Tibial artery (tissue), 4 donors: Measurements from ENCODE around the gene BRF1.

Source experiments
- DNase-seq, 2 donors: peaks; one replicate each; pipeline ENCODE4 v3.0.0-alpha.2; 2019
- H3K27ac ChIP-seq, 2 donors: fragments of 200-600 bp; sonication (generic) in 1 of 2; 1 replicate in 1 of 2; 2 replicates in 1 of 2; pipeline ENCODE4 v1.5.1; 2018 to 2019; ENCODE audit warnings: mild to moderate bottlenecking in 1 of 2
- H3K27me3 ChIP-seq, 2 donors: fragments of 200-600 bp; sonication (generic) in 1 of 2; one replicate each; pipeline versions ENCODE4 v1.5.1 to v1.6.0; 2016 to 2019
- H3K36me3 ChIP-seq, 3 donors: fragments of 200-600 bp; sonication (generic) in 2 of 3; one replicate each; pipeline ENCODE4 v1.5.1; 2016 to 2019; ENCODE audit warnings: mild to moderate bottlenecking in 2 of 3
- H3K4me1 ChIP-seq, 4 donors: fragments of 200-600 bp; sonication (generic) in 2 of 4; 1 replicate in 3 of 4; 2 replicates in 1 of 4; pipeline ENCODE4 v1.5.1; 2016 to 2019
- H3K4me3 ChIP-seq, 2 donors: fragments of 200-600 bp; sonication (generic) in 1 of 2; 1 replicate in 1 of 2; 2 replicates in 1 of 2; pipeline ENCODE4 v1.5.1; 2018 to 2019; ENCODE audit warnings: mild to moderate bottlenecking in 2 of 2
- H3K9me3 ChIP-seq, 3 donors: fragments of 200-600 bp; sonication (generic) in 1 of 3; one replicate each; pipeline ENCODE4 v1.5.1; 2016 to 2019
- CTCF ChIP-seq, 2 experiments: fragments of 200-600 bp in 1 of 2; fragments of 450-650 bp in 1 of 2; IDR thresholded peaks; one replicate each; pipeline ENCODE4 v1.5.1; 2017 to 2019; ENCODE audit warnings: antibody characterized with exemption in 2 of 2, mild to moderate bottlenecking in 1 of 2, moderate library complexity in 1 of 2
- intact Hi-C: fragments of 100-400 bp; cut with DNase I; formaldehyde crosslinking; loops from one replicate; pipeline ENCODE4 v1.15.0; 2023; ENCODE audit warnings: low total_unique reads

BRF1 gene

GRCh38 chr14:105334383-105335230 lies 33.8 kb upstream of the BRF1 start:
- peaks cover 0 to 39% (median 18%) of the 10 kb centered on the region in 4 donors for H3K4me1 ChIP-seq
- TF ChIP-seq CTCF (IDR thresholded peaks at IDR 0.05), result no peak
- H3K36me3 ChIP-seq, result no peaks in the 10 kb centered on the region
- H3K9me3 ChIP-seq, result no peaks in the 10 kb centered on the region
- H3K4me3 ChIP-seq, result no peak overlapping the region
- H3K27ac ChIP-seq, result no peak overlapping the region
- DNase-seq, result no peak
- H3K27me3 ChIP-seq, result no peaks in the 10 kb centered on the region
- intact Hi-C loops, result no loop called here

DNA sequence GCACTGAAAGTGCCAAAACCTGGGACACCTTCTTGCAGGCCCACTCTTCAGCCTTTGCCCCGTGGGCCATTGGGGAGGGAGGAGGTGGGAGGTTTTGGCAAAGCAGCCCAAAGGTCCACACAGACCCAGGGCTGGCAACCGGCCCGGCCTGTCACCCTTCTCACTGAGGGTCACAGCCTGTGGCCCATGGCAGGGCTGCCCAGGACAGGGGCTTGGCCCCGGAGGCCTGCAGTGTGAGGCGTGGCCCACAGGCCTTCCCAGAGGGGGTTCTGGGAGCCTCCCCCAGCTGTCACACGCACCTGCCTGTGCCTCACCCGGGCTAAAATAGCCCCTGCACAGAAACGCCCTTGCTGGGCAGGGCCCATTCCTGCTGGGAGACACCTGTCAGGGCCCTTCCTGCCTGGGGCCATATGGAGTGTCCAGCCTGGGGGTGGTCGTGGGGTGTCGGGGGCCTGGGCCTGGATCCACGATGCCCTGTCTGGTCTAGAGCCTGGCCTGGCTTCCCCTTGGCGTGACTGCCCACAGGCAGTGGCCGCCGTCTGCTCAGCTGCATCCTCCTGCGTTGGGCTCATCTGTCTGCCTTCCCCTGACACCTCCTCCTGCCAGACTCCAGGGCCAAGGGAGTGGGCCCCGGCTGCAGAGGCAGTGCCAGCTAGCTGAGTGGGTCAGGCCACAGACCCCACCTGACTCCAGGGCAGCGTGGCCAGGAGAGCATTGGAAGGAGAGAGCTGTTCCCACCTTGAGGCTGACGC lies 33.0 kb upstream of the BRF1 start:
- intact Hi-C loops, result no loop called here
- Histone ChIP-seq H3K36me3 (no peaks in the 10 kb centered on the region), H3K4me3 (no peak overlapping the region), H3K27ac (no peak overlapping the region), H3K4me1 (peaks cover 0 to 39% (median 20%) of the 10 kb centered on the region in 4 donors), H3K9me3 (no peaks in the 10 kb centered on the region), H3K27me3 (no peaks in the 10 kb centered on the region)
- no peak for DNase-seq
- TF ChIP-seq CTCF (IDR thresholded peaks at IDR 0.05), result no peak

GRCh38 chr14:105333020-105333490 lies 32.3 kb upstream of the BRF1 start:
- H3K4me3 ChIP-seq, result no peak overlapping the region
- H3K9me3 ChIP-seq, result no peaks in the 10 kb centered on the region
- H3K27me3 ChIP-seq, result no peaks in the 10 kb centered on the region
- no peaks in the 10 kb centered on the region for H3K36me3 ChIP-seq
- H3K27ac ChIP-seq, result no peak overlapping the region
- peaks cover 0 to 34% (median 18%) of the 10 kb centered on the region in 4 donors for H3K4me1 ChIP-seq
- no peak for TF ChIP-seq CTCF (IDR thresholded peaks at IDR 0.05)
- intact Hi-C loops, result no loop called here
- DNase-seq, result no peak

DNA sequence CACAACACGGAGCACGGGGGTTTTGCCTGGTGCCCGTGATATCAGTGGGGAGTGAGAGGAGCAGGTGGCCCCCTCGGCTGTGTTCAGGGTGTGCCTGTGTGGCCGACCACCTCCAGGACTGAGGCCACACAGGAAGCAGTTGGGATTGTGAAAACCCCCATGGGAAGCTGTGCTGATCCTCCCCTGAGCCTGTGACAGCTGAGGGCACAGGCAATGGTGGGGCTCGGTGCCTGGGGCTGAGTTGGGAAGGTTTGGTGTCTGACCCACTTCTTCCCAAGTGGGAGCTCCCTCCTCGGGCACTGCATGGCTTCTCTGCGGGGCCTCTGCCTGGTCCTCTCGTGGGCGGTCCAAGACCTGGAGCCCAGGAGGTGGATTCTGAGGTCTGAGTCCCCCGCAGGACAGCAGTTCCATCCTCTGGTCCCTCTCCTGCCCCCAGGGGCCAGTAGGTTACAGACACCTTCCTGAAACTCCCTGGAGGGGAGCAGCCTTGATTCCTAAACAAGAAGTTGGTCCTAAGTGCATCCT lies 31.6 kb upstream of the BRF1 start:
- Histone ChIP-seq H3K27ac (no peak overlapping the region), H3K36me3 (no peaks in the 10 kb centered on the region), H3K27me3 (no peaks in the 10 kb centered on the region), H3K4me1 (peaks cover 0 to 35% (median 17%) of the 10 kb centered on the region in 4 donors), H3K4me3 (no peak overlapping the region), H3K9me3 (no peaks in the 10 kb centered on the region)
- DNase-seq, result no peak
- no peak for TF ChIP-seq CTCF (IDR thresholded peaks at IDR 0.05)
- intact Hi-C loops, result no loop called here

- intact Hi-C loops, result no loop called here
- Histone ChIP-seq H3K4me3 (no peak overlapping the region), H3K4me1 (peaks cover 0 to 35% (median 17%) of the 10 kb centered on the region in 4 donors), H3K27ac (no peak overlapping the region), H3K27me3 (no peaks in the 10 kb centered on the region), H3K36me3 (no peaks in the 10 kb centered on the region), H3K9me3 (no peaks in the 10 kb centered on the region)
- DNase-seq, result no peak
- no peak for TF ChIP-seq CTCF (IDR thresholded peaks at IDR 0.05)
These were observed 31.0 kb upstream of the BRF1 start for GRCh38 chr14:105331575-105332349.
